Panc1 (cell line): ENCODE data around the gene NEUROG1. TPM values are rescaled to one million over a fixed set of nuclear protein-coding genes. Genes with fewer than 3 reads are reported as not detected.

ENCODE experiments used
- ATAC-seq: fragments of 200-7000 bp; cut with Tn5 transposase; 2 replicates; pipeline ENCODE4 v1.9.1; 2020; ENCODE audit warnings: mild to moderate bottlenecking, moderate library complexity
- BruUV-seq: library from RNA; stranded (reverse); fragments of 400-500 nt; replicated peaks from 2 replicates; lab custom pipeline; 2021; lab: Mats Ljungman, UMichigan
- CTCF ChIA-PET: fragments of 300-600 bp; sonication (Branson Sonifier 250); formaldehyde crosslinking; loops from one replicate; lab custom pipeline; 2022; ENCODE audit warnings: antibody characterized with exemption; lab: Charles Lee
- POLR2A ChIA-PET: fragments of 300-600 bp; sonication (Branson Sonifier 250); formaldehyde crosslinking; loops from one replicate; lab custom pipeline; 2022; ENCODE audit warnings: antibody characterized with exemption; lab: Charles Lee
- DNase-seq: peaks from one replicate; pipeline ENCODE4 v3.0.0-alpha.2; 2010; ENCODE audit warnings: low read depth, low spot score
- H3K27ac ChIP-seq: 2 replicates; pipeline ENCODE4 v1.5.1; 2011; ENCODE audit warnings: mild to moderate bottlenecking, low read length, inconsistent platforms
- H3K27me3 ChIP-seq: fragments of 200-500 bp; sonication (Bioruptor generic); 2 replicates; pipeline ENCODE4 v1.6.0; 2014; ENCODE audit warnings: low read length, inconsistent platforms; ENCODE audit not compliant: control insufficient read depth, insufficient read depth
- H3K36me3 ChIP-seq: fragments of 200-500 bp; sonication (Bioruptor generic); 2 replicates; pipeline ENCODE4 v1.5.1; 2014; ENCODE audit warnings: inconsistent platforms, mild to moderate bottlenecking, low read length, moderate library complexity; ENCODE audit not compliant: control insufficient read depth, insufficient read depth
- H3K4me1 ChIP-seq: 2 replicates; pipeline ENCODE4 v1.5.1; 2011; ENCODE audit warnings: inconsistent platforms, mild to moderate bottlenecking, low read length, moderate library complexity; ENCODE audit not compliant: control insufficient read depth, insufficient read depth
- H3K4me3 ChIP-seq, 2 experiments: 2 replicates each; pipeline ENCODE4 v1.5.1; 2011 to 2012; ENCODE audit warnings: low read depth in 2 of 2, low read length in 2 of 2, mild to moderate bottlenecking in 2 of 2, inconsistent platforms in 1 of 2, moderate library complexity in 1 of 2
- H3K9me3 ChIP-seq: fragments of 200-500 bp; sonication (Bioruptor generic); 2 replicates; pipeline ENCODE4 v1.5.1; 2014; ENCODE audit warnings: low read depth, mild to moderate bottlenecking, inconsistent platforms, low read length, moderate library complexity; ENCODE audit not compliant: control insufficient read depth, insufficient read depth
- POLR2AphosphoS5 ChIP-seq: IDR thresholded peaks from 2 replicates; pipeline ENCODE4 v1.6.1; 2012; ENCODE audit warnings: mild to moderate bottlenecking, low read depth, low read length, moderate library complexity
- SIN3A ChIP-seq: IDR thresholded peaks from 2 replicates; pipeline ENCODE4 v1.6.1; 2012; ENCODE audit warnings: low read depth, mild to moderate bottlenecking, low read length, moderate library complexity, borderline replicate concordance; ENCODE audit not compliant: insufficient read depth
- TCF7L2 ChIP-seq: IDR thresholded peaks from 2 replicates; pipeline ENCODE4 v1.6.1; 2011; ENCODE audit warnings: mild to moderate bottlenecking, low read depth, low read length, inconsistent platforms
- in situ Hi-C: cut with HindIII; loops from 2 replicates; pipeline ENCODE4 v1.10.0; 2016; ENCODE audit warnings: low sequenced_read_pairs, low pct_unique_long_range_greater_than_20kb
- intact Hi-C: fragments of 100-400 bp; cut with micrococcal nuclease; formaldehyde crosslinking; loops from one replicate; pipeline ENCODE4 v1.10.0; 2022; ENCODE audit not compliant: unreplicated experiment
- total RNA-seq: library from RNA; stranded (reverse); gene quantifications from one replicate; pipeline ENCODE4 v1.2.1, GENCODE V29; 2021; ENCODE audit not compliant: unreplicated experiment
- TF ChIP-seq, protein P1 (sequence below): fragments of 450-650 bp; IDR thresholded peaks from 2 replicates; pipeline ENCODE4 v1.5.1; 2017; ENCODE audit warnings: mild to moderate bottlenecking
- TF ChIP-seq, protein P2 (sequence below), 2 experiments: IDR thresholded peaks; 2 replicates each; pipeline ENCODE4 v1.6.1; 2011 to 2012; ENCODE audit warnings: low read depth in 2 of 2, control low read depth in 1 of 2, low read length in 1 of 2, mild to moderate bottlenecking in 1 of 2, moderate library complexity in 1 of 2; ENCODE audit not compliant: insufficient read depth in 1 of 2

Gene NEUROG1
- total RNA-seq, 1 experiment from 2014 or later = not detected

DNA sequence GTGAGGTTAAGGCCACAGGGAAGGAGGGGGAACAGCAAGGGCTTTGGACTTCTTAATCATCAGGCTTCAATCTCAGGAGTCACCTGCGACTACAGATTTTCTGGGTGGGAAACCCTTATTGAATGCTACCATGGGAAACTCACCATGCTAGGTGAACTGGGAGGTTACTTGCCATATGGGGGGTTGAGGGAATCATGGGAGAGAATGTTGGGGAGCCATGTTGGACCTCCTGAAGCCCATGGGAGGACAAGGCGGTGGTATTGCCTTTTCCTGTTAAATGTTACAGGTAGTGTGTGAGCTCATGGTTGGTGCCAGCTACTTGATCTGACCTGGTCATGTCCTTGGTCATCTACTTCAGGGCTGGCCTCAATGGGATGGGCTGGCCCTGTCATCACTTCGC is 31.4 kb downstream of the NEUROG1 start:
- CTCF ChIA-PET = no interaction called here
- no peaks in the 10 kb centered on the region for H3K9me3 ChIP-seq
- no peak overlapping the region for H3K4me3 ChIP-seq
- no TSS peak for BruUV-seq
- DNase-seq (no peak), ATAC-seq (no peak)
- H3K36me3 ChIP-seq = no peaks in the 10 kb centered on the region
- intact Hi-C loops (no loop called here), in situ Hi-C loops (no loop called here)
- TF ChIP-seq POLR2AphosphoS5 (no peak), TCF7L2 (no peak), SIN3A (no peak)
- TF ChIP-seq, protein P1, sequence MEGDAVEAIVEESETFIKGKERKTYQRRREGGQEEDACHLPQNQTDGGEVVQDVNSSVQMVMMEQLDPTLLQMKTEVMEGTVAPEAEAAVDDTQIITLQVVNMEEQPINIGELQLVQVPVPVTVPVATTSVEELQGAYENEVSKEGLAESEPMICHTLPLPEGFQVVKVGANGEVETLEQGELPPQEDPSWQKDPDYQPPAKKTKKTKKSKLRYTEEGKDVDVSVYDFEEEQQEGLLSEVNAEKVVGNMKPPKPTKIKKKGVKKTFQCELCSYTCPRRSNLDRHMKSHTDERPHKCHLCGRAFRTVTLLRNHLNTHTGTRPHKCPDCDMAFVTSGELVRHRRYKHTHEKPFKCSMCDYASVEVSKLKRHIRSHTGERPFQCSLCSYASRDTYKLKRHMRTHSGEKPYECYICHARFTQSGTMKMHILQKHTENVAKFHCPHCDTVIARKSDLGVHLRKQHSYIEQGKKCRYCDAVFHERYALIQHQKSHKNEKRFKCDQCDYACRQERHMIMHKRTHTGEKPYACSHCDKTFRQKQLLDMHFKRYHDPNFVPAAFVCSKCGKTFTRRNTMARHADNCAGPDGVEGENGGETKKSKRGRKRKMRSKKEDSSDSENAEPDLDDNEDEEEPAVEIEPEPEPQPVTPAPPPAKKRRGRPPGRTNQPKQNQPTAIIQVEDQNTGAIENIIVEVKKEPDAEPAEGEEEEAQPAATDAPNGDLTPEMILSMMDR = no peak
- TF ChIP-seq, protein P2, sequence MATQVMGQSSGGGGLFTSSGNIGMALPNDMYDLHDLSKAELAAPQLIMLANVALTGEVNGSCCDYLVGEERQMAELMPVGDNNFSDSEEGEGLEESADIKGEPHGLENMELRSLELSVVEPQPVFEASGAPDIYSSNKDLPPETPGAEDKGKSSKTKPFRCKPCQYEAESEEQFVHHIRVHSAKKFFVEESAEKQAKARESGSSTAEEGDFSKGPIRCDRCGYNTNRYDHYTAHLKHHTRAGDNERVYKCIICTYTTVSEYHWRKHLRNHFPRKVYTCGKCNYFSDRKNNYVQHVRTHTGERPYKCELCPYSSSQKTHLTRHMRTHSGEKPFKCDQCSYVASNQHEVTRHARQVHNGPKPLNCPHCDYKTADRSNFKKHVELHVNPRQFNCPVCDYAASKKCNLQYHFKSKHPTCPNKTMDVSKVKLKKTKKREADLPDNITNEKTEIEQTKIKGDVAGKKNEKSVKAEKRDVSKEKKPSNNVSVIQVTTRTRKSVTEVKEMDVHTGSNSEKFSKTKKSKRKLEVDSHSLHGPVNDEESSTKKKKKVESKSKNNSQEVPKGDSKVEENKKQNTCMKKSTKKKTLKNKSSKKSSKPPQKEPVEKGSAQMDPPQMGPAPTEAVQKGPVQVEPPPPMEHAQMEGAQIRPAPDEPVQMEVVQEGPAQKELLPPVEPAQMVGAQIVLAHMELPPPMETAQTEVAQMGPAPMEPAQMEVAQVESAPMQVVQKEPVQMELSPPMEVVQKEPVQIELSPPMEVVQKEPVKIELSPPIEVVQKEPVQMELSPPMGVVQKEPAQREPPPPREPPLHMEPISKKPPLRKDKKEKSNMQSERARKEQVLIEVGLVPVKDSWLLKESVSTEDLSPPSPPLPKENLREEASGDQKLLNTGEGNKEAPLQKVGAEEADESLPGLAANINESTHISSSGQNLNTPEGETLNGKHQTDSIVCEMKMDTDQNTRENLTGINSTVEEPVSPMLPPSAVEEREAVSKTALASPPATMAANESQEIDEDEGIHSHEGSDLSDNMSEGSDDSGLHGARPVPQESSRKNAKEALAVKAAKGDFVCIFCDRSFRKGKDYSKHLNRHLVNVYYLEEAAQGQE (IDR thresholded peaks at IDR 0.05; ENCODE audit: insufficient read depth in 1 of 2, low read depth in 2 of 2, low read length in 1 of 2) = no peak
- H3K27ac ChIP-seq = no peak overlapping the region
- no peaks in the 10 kb centered on the region for H3K4me1 ChIP-seq
- no peaks in the 10 kb centered on the region for H3K27me3 ChIP-seq
- POLR2A ChIA-PET = interaction anchor here (0.6 kb wide), 1 partner anchor 44 kb away, joined by 4 read pairs; no protein-coding TSS in a partner anchor

DNA sequence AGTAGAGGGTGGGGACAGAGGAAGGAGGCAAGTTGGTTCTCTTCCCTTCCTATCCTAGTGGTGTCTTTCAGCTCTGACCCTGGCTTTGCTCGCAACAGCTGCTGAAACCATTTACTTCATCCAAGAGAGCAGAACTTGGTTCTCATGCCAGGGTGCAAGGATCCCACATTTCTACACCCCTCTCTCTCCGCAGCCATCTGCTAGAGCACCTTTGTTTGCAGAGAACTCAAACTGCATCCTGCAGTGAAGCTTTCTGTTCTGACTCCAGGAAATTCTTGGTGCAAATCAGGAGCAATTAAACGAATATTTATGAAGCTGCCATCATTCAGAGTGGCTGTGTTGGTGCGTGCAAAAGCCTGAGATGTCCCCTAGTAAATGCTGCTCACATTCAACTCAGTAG is 31.9 kb downstream of the NEUROG1 start:
- Histone ChIP-seq H3K4me1 (no peaks in the 10 kb centered on the region), H3K27ac (no peak overlapping the region), H3K4me3 (no peak overlapping the region), H3K27me3 (no peaks in the 10 kb centered on the region), H3K36me3 (no peaks in the 10 kb centered on the region), H3K9me3 (no peaks in the 10 kb centered on the region)
- no peak for DNase-seq
- in situ Hi-C loops = no loop called here
- BruUV-seq = no TSS peak
- TF ChIP-seq, protein P2 (IDR thresholded peaks at IDR 0.05; ENCODE audit: insufficient read depth in 1 of 2, low read depth in 2 of 2, low read length in 1 of 2) = no peak
- no peak for TF ChIP-seq SIN3A
- TF ChIP-seq TCF7L2 = no peak
- no peak for TF ChIP-seq POLR2AphosphoS5
- TF ChIP-seq, protein P1 = no peak
- ChIA-PET POLR2A (interaction anchor here (0.6 kb wide), 1 partner anchor 43 kb away, joined by 4 read pairs; no protein-coding TSS in a partner anchor), CTCF (no interaction called here)
- intact Hi-C loops = no loop called here
- no peak for ATAC-seq
